Esophagus muscularis mucosa (tissue), 4 donors: ENCODE results near the gene PKP3.

Experiments used
- EP300 ChIP-seq: sonication (generic); formaldehyde crosslinking; IDR thresholded peaks from one replicate; pipeline ENCODE4 v1.6.1; 2017; ENCODE audit warnings: antibody characterized with exemption
- POLR2A ChIP-seq: fragments of 450-650 bp; IDR thresholded peaks from one replicate; pipeline ENCODE4 v1.6.1; 2017; ENCODE audit warnings: antibody characterized with exemption, moderate library complexity, mild to moderate bottlenecking, low read depth
- POLR2AphosphoS5 ChIP-seq, 2 donors: sonication (generic); formaldehyde crosslinking; IDR thresholded peaks; one replicate each; pipeline ENCODE4 v1.6.1; 2017; ENCODE audit warnings: antibody characterized with exemption in 2 of 2
- TF ChIP-seq, protein P1 (sequence below), 3 experiments: fragments of 200-600 bp in 2 of 3; fragments of 450-650 bp in 1 of 3; sonication (generic) in 2 of 3; IDR thresholded peaks; one replicate each; pipeline ENCODE4 v1.5.1; 2017 to 2019; ENCODE audit warnings: antibody characterized with exemption in 3 of 3, mild to moderate bottlenecking in 2 of 3, moderate library complexity in 1 of 3

DNA sequence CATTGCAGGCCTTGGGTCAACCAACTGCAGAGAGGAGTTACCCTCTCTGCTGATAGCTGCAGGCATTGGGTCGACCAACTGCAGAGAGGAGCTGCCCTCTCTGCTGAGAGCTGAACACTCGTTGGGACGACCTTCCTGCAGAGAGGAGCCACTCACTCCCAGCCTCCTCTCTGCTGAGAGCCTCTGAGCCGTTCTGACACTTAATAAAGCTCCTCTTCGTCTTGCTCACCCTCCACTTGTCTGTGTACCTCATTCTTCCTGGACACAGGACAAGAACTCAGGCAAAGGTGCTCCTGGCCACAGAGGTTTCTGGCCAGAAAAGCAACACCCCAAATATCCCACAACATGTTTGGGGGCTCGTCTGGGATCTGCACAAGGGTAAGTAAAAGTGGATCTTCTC lies 7.5 kb upstream of the PKP3 start:
- TF ChIP-seq, protein P1, sequence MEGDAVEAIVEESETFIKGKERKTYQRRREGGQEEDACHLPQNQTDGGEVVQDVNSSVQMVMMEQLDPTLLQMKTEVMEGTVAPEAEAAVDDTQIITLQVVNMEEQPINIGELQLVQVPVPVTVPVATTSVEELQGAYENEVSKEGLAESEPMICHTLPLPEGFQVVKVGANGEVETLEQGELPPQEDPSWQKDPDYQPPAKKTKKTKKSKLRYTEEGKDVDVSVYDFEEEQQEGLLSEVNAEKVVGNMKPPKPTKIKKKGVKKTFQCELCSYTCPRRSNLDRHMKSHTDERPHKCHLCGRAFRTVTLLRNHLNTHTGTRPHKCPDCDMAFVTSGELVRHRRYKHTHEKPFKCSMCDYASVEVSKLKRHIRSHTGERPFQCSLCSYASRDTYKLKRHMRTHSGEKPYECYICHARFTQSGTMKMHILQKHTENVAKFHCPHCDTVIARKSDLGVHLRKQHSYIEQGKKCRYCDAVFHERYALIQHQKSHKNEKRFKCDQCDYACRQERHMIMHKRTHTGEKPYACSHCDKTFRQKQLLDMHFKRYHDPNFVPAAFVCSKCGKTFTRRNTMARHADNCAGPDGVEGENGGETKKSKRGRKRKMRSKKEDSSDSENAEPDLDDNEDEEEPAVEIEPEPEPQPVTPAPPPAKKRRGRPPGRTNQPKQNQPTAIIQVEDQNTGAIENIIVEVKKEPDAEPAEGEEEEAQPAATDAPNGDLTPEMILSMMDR (IDR thresholded peaks at IDR 0.05) = no peak
- TF ChIP-seq POLR2A (no peak), POLR2AphosphoS5 (IDR thresholded peaks at IDR 0.05) (no peak), EP300 (no peak)
